WTC11 (cell line): Measurements from ENCODE around the gene ZNF668. TPM values are rescaled to one million over a fixed set of nuclear protein-coding genes. Genes with fewer than 3 reads are reported as not detected.

ENCODE experiments used
- ATAC-seq: fragments of 200-7000 bp; cut with Tn5 transposase; 2 replicates; pipeline ENCODE4 v1.10.0; 2021; ENCODE audit warnings: mild to moderate bottlenecking, moderate library complexity
- CTCF ChIA-PET: fragments of 300-600 bp; sonication (Branson Sonifier 250); formaldehyde crosslinking; loops from one replicate; lab custom pipeline; 2021; ENCODE audit warnings: antibody characterized with exemption; lab: Charles Lee
- POLR2A ChIA-PET: fragments of 350-600 bp; sonication (Branson Sonifier 250); formaldehyde crosslinking; loops from one replicate; lab custom pipeline; 2021; ENCODE audit warnings: antibody characterized with exemption; lab: Charles Lee
- DNase-seq: peaks from one replicate; pipeline ENCODE4 v3.0.0; 2021; ENCODE audit warnings: low spot score
- H3K27ac Mint-ChIP-seq: 2 replicates; pipeline ENCODE4 v1.8.0; 2021; ENCODE audit warnings: mixed read lengths
- H3K27me3 Mint-ChIP-seq: 2 replicates; pipeline ENCODE4 v1.8.0; 2021; ENCODE audit warnings: low read depth, mild to moderate bottlenecking, moderate library complexity, mixed read lengths
- H3K36me3 Mint-ChIP-seq: 2 replicates; pipeline ENCODE4 v1.8.0; 2021; ENCODE audit warnings: mixed read lengths
- H3K4me1 Mint-ChIP-seq: 2 replicates; pipeline ENCODE4 v1.8.0; 2022; ENCODE audit warnings: mixed read lengths
- H3K4me3 Mint-ChIP-seq: 2 replicates; pipeline ENCODE4 v1.8.0; 2021; ENCODE audit warnings: mild to moderate bottlenecking, moderate library complexity, mixed read lengths
- H3K9me3 Mint-ChIP-seq: 2 replicates; pipeline ENCODE4 v1.8.0; 2021; ENCODE audit warnings: mixed read lengths
- CBFB ChIP-seq: sonication (generic); formaldehyde crosslinking; IDR thresholded peaks from 2 replicates; pipeline ENCODE4 v1.8.1; 2022; ENCODE audit warnings: mild to moderate bottlenecking, low read depth, missing genetic modification reagents
- FOXP1 ChIP-seq: sonication (generic); formaldehyde crosslinking; IDR thresholded peaks from 2 replicates; pipeline ENCODE4 v1.8.0; 2022; ENCODE audit warnings: missing genetic modification reagents, mild to moderate bottlenecking, moderate library complexity, borderline replicate concordance
- GABPB1 ChIP-seq: sonication (generic); formaldehyde crosslinking; IDR thresholded peaks from 2 replicates; pipeline ENCODE4 v1.8.1; 2023; ENCODE audit warnings: mild to moderate bottlenecking, missing genetic modification reagents
- GRHL2 ChIP-seq: fragments of 250-450 bp; sonication (Bioruptor Pico); IDR thresholded peaks from 2 replicates; pipeline ENCODE4 v1.8.0; 2022; ENCODE audit warnings: mild to moderate bottlenecking, moderate library complexity; ENCODE audit not compliant: insufficient replicate concordance, severe bottlenecking
- JAZF1 ChIP-seq: fragments of 250-450 bp; sonication (Bioruptor Pico); IDR thresholded peaks from 2 replicates; pipeline ENCODE4 v1.9.0; 2021; ENCODE audit warnings: moderate library complexity, mild to moderate bottlenecking, inconsistent platforms
- MYBL2 ChIP-seq: sonication (generic); formaldehyde crosslinking; IDR thresholded peaks from 2 replicates; pipeline ENCODE4 v1.8.1; 2023; ENCODE audit warnings: mild to moderate bottlenecking, moderate library complexity, missing genetic modification reagents
- NFATC4 ChIP-seq: fragments of 250-450 bp; sonication (Bioruptor Pico); IDR thresholded peaks from 2 replicates; pipeline ENCODE4 v1.9.0; 2021; ENCODE audit warnings: mild to moderate bottlenecking
- NFE2L1 ChIP-seq: sonication (generic); formaldehyde crosslinking; IDR thresholded peaks from 2 replicates; pipeline ENCODE4 v1.8.1; 2023; ENCODE audit warnings: missing genetic modification reagents
- NR1H2 ChIP-seq: sonication (generic); formaldehyde crosslinking; IDR thresholded peaks from 2 replicates; pipeline ENCODE4 v1.9.0; 2021; ENCODE audit warnings: mild to moderate bottlenecking, moderate library complexity, missing genetic modification reagents
- TP53 ChIP-seq: sonication (generic); formaldehyde crosslinking; IDR thresholded peaks from 2 replicates; pipeline ENCODE4 v1.8.1; 2023; ENCODE audit warnings: mild to moderate bottlenecking, missing genetic modification reagents
- ZNF219 ChIP-seq: sonication (generic); formaldehyde crosslinking; IDR thresholded peaks from 2 replicates; pipeline ENCODE4 v1.8.0; 2023; ENCODE audit warnings: missing genetic modification reagents, mild to moderate bottlenecking, borderline replicate concordance
- ZNF232 ChIP-seq: sonication (generic); formaldehyde crosslinking; IDR thresholded peaks from 2 replicates; pipeline ENCODE4 v1.8.0; 2022; ENCODE audit warnings: mild to moderate bottlenecking, missing genetic modification reagents
- total RNA-seq: library from RNA; stranded (reverse); gene quantifications from 3 replicates; pipeline ENCODE4 v1.2.3, GENCODE V29; 2021
- TF ChIP-seq, protein P1 (sequence below): fragments of 250-450 bp; sonication (Bioruptor Pico); IDR thresholded peaks from 2 replicates; pipeline ENCODE4 v1.9.0; 2021; ENCODE audit warnings: mild to moderate bottlenecking
- TF ChIP-seq, protein P2 (sequence below): sonication (generic); formaldehyde crosslinking; IDR thresholded peaks from 2 replicates; pipeline ENCODE4 v1.8.1; 2022; ENCODE audit warnings: mild to moderate bottlenecking, missing genetic modification reagents, moderate library complexity, borderline replicate concordance
- TF ChIP-seq, protein P3 (sequence below): fragments of 200-600 bp; IDR thresholded peaks from 2 replicates; pipeline ENCODE4 v1.8.0; 2022; ENCODE audit warnings: antibody characterized with exemption
- TF ChIP-seq, protein P4 (sequence below): sonication (generic); formaldehyde crosslinking; conservative IDR thresholded peaks from 2 replicates; pipeline ENCODE4 v1.8.1; 2022; ENCODE audit warnings: mild to moderate bottlenecking, missing genetic modification reagents

ZNF668 gene
- total RNA-seq, 1 experiment from 2014 or later, result 17.3 TPM

DNA sequence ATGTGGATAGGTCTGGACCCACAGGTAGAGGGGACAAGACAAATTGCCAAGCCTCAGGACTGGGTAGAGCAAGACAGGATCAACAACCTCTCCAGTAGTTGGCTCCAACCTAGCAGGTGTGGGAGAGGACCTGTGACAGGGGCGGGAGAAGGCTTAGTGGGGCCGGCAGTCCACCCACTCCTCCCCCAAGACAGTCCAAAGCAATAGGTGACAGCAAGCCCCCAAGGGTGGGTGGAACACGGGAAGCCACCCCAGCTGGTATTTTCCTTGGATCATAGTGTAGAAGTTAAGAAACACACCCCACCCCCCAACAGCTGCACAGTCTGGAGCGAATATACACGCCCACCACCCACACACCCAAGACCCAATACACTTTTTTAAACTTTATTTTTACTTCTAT is 44.8 kb downstream of the ZNF668 start:
- DNase-seq (no peak), ATAC-seq (no peak)
- TF ChIP-seq FOXP1 (CRISPR knock-in tag), result no peak
- TF ChIP-seq, protein P1, sequence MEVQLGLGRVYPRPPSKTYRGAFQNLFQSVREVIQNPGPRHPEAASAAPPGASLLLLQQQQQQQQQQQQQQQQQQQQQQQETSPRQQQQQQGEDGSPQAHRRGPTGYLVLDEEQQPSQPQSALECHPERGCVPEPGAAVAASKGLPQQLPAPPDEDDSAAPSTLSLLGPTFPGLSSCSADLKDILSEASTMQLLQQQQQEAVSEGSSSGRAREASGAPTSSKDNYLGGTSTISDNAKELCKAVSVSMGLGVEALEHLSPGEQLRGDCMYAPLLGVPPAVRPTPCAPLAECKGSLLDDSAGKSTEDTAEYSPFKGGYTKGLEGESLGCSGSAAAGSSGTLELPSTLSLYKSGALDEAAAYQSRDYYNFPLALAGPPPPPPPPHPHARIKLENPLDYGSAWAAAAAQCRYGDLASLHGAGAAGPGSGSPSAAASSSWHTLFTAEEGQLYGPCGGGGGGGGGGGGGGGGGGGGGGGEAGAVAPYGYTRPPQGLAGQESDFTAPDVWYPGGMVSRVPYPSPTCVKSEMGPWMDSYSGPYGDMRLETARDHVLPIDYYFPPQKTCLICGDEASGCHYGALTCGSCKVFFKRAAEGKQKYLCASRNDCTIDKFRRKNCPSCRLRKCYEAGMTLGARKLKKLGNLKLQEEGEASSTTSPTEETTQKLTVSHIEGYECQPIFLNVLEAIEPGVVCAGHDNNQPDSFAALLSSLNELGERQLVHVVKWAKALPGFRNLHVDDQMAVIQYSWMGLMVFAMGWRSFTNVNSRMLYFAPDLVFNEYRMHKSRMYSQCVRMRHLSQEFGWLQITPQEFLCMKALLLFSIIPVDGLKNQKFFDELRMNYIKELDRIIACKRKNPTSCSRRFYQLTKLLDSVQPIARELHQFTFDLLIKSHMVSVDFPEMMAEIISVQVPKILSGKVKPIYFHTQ (CRISPR knock-in tag), result no peak
- TF ChIP-seq JAZF1 (CRISPR knock-in tag), result no peak
- no peak for TF ChIP-seq MYBL2 (CRISPR knock-in tag)
- H3K27ac Mint-ChIP-seq, result no peak overlapping the region
- H3K9me3 Mint-ChIP-seq, result no peaks in the 10 kb centered on the region
- H3K27me3 Mint-ChIP-seq, result no peaks in the 10 kb centered on the region; the same call in 1 of the 2 replicates
- POLR2A ChIA-PET, result no interaction called here
- H3K36me3 Mint-ChIP-seq, result no peaks in the 10 kb centered on the region
- CTCF ChIA-PET, result interaction anchor here (0.7 to 1.2 kb wide), 2 partner anchors 88 to 114 kb away, joined by 3 to 4 read pairs; partner anchors contain the start of gene KAT8
- H3K4me3 Mint-ChIP-seq, result no peak overlapping the region
- peaks cover 4% of the 10 kb centered on the region; the same call in 1 of the 2 replicates for H3K4me1 Mint-ChIP-seq

DNA sequence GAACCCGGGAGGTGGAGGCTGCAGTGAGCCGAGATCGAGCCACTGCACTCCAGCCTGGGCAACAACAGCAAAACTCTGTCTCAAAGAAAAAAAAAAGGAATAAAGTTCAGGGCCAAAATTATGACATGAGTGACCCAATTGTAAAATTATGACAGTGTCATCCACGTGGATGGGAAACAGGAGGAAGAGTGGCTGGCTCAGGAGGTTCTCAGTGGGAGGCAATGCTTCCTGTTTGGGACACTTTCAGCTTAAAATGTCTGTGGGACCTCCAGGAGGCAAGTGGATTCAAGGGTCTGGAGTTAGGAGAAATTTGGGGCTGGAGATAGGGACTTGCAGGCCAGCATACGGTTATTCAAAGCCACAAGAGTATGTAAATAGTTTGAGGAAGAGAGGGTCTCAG is 48.7 kb downstream of the ZNF668 start:
- ATAC-seq (no peak), DNase-seq (no peak)
- CTCF ChIA-PET, result interaction anchor here (0.7 kb wide), 1 partner anchor 10 kb away, joined by 3 read pairs; no protein-coding TSS in a partner anchor
- Mint-ChIP-seq H3K9me3 (no peaks in the 10 kb centered on the region), H3K36me3 (no peaks in the 10 kb centered on the region), H3K4me3 (no peak overlapping the region), H3K4me1 (peaks cover 4% of the 10 kb centered on the region; the same call in 1 of the 2 replicates), H3K27ac (peak overlapping the region; percentile 45; the same call in 1 of the 2 replicates), H3K27me3 (no peaks in the 10 kb centered on the region; the same call in 1 of the 2 replicates)
- no peak for TF ChIP-seq NFATC4 (CRISPR knock-in tag)
- TF ChIP-seq, protein P2, sequence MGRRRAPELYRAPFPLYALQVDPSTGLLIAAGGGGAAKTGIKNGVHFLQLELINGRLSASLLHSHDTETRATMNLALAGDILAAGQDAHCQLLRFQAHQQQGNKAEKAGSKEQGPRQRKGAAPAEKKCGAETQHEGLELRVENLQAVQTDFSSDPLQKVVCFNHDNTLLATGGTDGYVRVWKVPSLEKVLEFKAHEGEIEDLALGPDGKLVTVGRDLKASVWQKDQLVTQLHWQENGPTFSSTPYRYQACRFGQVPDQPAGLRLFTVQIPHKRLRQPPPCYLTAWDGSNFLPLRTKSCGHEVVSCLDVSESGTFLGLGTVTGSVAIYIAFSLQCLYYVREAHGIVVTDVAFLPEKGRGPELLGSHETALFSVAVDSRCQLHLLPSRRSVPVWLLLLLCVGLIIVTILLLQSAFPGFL (CRISPR knock-in tag), result no peak
- no peak for TF ChIP-seq GRHL2 (CRISPR knock-in tag)
- no peak for TF ChIP-seq TP53 (CRISPR knock-in tag)
- no peak for TF ChIP-seq CBFB
- TF ChIP-seq NFE2L1 (CRISPR knock-in tag), result no peak
- POLR2A ChIA-PET, result no interaction called here

DNA sequence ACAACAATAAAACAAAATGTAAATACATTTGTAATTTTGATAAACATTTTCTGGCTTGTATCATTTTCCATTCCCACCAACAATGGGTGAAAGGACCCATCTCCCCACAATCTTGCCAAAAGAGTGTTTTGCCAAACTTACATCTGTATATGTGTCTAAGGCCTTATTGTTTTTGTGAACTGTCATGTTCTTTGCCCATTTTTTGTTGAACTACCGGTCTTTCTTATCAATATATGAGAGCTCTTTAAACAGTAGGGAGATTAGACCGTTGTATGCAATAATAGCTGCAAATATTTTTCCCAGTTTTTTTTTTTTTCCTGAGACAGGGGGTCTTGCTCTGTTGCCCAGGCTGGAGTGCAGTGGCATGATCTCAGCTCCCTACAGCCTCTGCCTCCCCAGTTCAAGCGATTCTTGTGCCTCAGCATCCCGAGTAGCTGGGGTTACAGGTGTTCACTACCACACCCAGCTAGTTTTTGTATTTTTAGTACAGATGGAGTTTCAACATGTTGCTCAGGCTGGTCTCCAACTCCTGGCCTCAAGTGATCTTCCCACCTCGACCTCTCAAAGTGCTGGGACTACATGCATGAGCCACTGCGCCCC is 50.3 kb downstream of the ZNF668 start:
- H3K4me3 Mint-ChIP-seq, result no peak overlapping the region
- TF ChIP-seq, protein P2 (CRISPR knock-in tag), result no peak
- TF ChIP-seq NFATC4 (CRISPR knock-in tag), result no peak
- no peak for TF ChIP-seq ZNF232 (CRISPR knock-in tag)
- no peak for TF ChIP-seq GABPB1
- TF ChIP-seq, protein P3, sequence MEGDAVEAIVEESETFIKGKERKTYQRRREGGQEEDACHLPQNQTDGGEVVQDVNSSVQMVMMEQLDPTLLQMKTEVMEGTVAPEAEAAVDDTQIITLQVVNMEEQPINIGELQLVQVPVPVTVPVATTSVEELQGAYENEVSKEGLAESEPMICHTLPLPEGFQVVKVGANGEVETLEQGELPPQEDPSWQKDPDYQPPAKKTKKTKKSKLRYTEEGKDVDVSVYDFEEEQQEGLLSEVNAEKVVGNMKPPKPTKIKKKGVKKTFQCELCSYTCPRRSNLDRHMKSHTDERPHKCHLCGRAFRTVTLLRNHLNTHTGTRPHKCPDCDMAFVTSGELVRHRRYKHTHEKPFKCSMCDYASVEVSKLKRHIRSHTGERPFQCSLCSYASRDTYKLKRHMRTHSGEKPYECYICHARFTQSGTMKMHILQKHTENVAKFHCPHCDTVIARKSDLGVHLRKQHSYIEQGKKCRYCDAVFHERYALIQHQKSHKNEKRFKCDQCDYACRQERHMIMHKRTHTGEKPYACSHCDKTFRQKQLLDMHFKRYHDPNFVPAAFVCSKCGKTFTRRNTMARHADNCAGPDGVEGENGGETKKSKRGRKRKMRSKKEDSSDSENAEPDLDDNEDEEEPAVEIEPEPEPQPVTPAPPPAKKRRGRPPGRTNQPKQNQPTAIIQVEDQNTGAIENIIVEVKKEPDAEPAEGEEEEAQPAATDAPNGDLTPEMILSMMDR, result no peak
- TF ChIP-seq, protein P4, sequence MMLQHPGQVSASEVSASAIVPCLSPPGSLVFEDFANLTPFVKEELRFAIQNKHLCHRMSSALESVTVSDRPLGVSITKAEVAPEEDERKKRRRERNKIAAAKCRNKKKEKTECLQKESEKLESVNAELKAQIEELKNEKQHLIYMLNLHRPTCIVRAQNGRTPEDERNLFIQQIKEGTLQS (CRISPR knock-in tag), result no peak
- no peak for TF ChIP-seq ZNF219
- TF ChIP-seq NR1H2 (CRISPR knock-in tag), result no peak
- no peak for ATAC-seq
- no peaks in the 10 kb centered on the region for H3K27me3 Mint-ChIP-seq
- no peaks in the 10 kb centered on the region for H3K9me3 Mint-ChIP-seq
- H3K27ac Mint-ChIP-seq, result no peak overlapping the region
- CTCF ChIA-PET, result interaction anchor here (1.7 to 3.2 kb wide), 2 partner anchors 18 to 39 kb away, joined by 8 to 11 read pairs; partner anchors contain the start of gene HSD3B7
- no peaks in the 10 kb centered on the region for H3K36me3 Mint-ChIP-seq
- no peak for DNase-seq
- POLR2A ChIA-PET, result interaction anchor here (0.7 to 1.1 kb wide), 2 partner anchors 30 to 50 kb away, joined by 3 to 7 read pairs; partner anchors contain the start of genes ZNF646 and ZNF668
- peaks cover 4% of the 10 kb centered on the region; the same call in 1 of the 2 replicates for H3K4me1 Mint-ChIP-seq
